ENCODE results near the gene TMEM132D.
"Not testable (repeated sequence)": the region's sequence is repeated elsewhere in the genome, so short reads cannot be mapped to it uniquely, and the experiment has no call there.

The TMEM132D gene

GRCh38 chr12:129201029-129201428 is 702.8 kb downstream of the TMEM132D start:
- no peak overlapping the region for H3K27ac ChIP-seq (ENCODE audit: low read length)
- no peak overlapping the region for H3K4me3 ChIP-seq (ENCODE audit: low read depth in 1 of 2, low read length in 2 of 2)
- no peaks in the 10 kb centered on the region for H3K4me1 ChIP-seq (ENCODE audit: control insufficient read depth in 1 of 2, insufficient read depth in 2 of 2, low read length in 2 of 2)
- no peaks in the 10 kb centered on the region for H3K27me3 ChIP-seq (ENCODE audit: low read depth, low read length)
- no peaks in the 10 kb centered on the region for H3K36me3 ChIP-seq (ENCODE audit: control insufficient read depth in 1 of 2, insufficient read depth in 2 of 2, low read length in 2 of 2)
- H3K9me3 ChIP-seq (ENCODE audit: control insufficient read depth in 1 of 2, low read length in 2 of 2): peaks cover 0 to 3% of the 10 kb centered on the region in 2 donors

GRCh38 chr12:129200576-129200975 is 703.2 kb downstream of the TMEM132D start:
- Histone ChIP-seq H3K27ac (ENCODE audit: low read length) (no peak overlapping the region), H3K4me1 (ENCODE audit: control insufficient read depth in 1 of 2, insufficient read depth in 2 of 2, low read length in 2 of 2) (no peaks in the 10 kb centered on the region), H3K36me3 (ENCODE audit: control insufficient read depth in 1 of 2, insufficient read depth in 2 of 2, low read length in 2 of 2) (no peaks in the 10 kb centered on the region), H3K27me3 (ENCODE audit: low read depth, low read length) (no peaks in the 10 kb centered on the region), H3K9me3 (ENCODE audit: control insufficient read depth in 1 of 2, low read length in 2 of 2) (peaks cover 0 to 3% of the 10 kb centered on the region in 2 donors), H3K4me3 (ENCODE audit: low read depth in 1 of 2, low read length in 2 of 2) (no peak overlapping the region)

- Histone ChIP-seq H3K36me3 (ENCODE audit: control insufficient read depth in 1 of 2, insufficient read depth in 2 of 2, low read length in 2 of 2) (no peaks in the 10 kb centered on the region), H3K4me1 (ENCODE audit: control insufficient read depth in 1 of 2, insufficient read depth in 2 of 2, low read length in 2 of 2) (no peaks in the 10 kb centered on the region), H3K27me3 (ENCODE audit: low read depth, low read length) (no peaks in the 10 kb centered on the region), H3K4me3 (ENCODE audit: low read depth in 1 of 2, low read length in 2 of 2) (no peak overlapping the region), H3K9me3 (ENCODE audit: control insufficient read depth in 1 of 2, low read length in 2 of 2) (peaks cover 0 to 8% of the 10 kb centered on the region in 2 donors), H3K27ac (ENCODE audit: low read length) (no peak overlapping the region)
Observed at GRCh38 chr12:129196927-129197326, 706.9 kb downstream of the TMEM132D start.

DNA sequence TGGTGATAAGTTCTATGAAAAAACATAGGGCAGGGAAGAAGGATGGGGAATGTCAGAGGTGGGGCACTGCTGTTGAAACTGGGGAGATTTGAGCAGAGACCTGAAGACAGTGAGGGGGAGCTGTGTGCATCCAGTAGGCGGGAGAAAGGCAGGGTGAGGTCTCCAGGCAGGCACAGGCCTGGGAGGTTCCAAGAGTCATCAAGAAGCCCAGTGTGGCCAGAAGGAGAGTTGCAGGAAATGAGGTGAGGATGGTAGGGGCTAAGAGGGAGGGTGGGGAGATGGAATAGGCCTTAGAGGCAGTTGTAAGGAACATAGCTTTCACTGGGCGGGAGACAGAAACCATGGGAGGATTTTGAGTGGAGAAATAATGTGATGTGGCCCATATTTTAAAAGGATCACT is 708.7 kb downstream of the TMEM132D start:
- no peak overlapping the region for H3K4me3 ChIP-seq (ENCODE audit: low read depth in 1 of 2, low read length in 2 of 2)
- no peaks in the 10 kb centered on the region for H3K4me1 ChIP-seq (ENCODE audit: control insufficient read depth in 1 of 2, insufficient read depth in 2 of 2, low read length in 2 of 2)
- no peaks in the 10 kb centered on the region for H3K27me3 ChIP-seq (ENCODE audit: low read depth, low read length)
- no peaks in the 10 kb centered on the region for H3K36me3 ChIP-seq (ENCODE audit: control insufficient read depth in 1 of 2, insufficient read depth in 2 of 2, low read length in 2 of 2)
- no peak overlapping the region for H3K27ac ChIP-seq (ENCODE audit: low read length)
- peaks cover 0 to 8% of the 10 kb centered on the region in 2 donors for H3K9me3 ChIP-seq (ENCODE audit: control insufficient read depth in 1 of 2, low read length in 2 of 2)

GRCh38 chr12:129193263-129193871 is 710.5 kb downstream of the TMEM132D start:
- no peaks in the 10 kb centered on the region for H3K36me3 ChIP-seq (ENCODE audit: control insufficient read depth in 1 of 2, insufficient read depth in 2 of 2, low read length in 2 of 2)
- H3K27ac ChIP-seq (ENCODE audit: low read length): no peak overlapping the region
- no peaks in the 10 kb centered on the region for H3K27me3 ChIP-seq (ENCODE audit: low read depth, low read length)
- no peaks in the 10 kb centered on the region for H3K4me1 ChIP-seq (ENCODE audit: control insufficient read depth in 1 of 2, insufficient read depth in 2 of 2, low read length in 2 of 2)
- no peak overlapping the region for H3K4me3 ChIP-seq (ENCODE audit: low read depth in 1 of 2, low read length in 2 of 2)
- H3K9me3 ChIP-seq (ENCODE audit: control insufficient read depth in 1 of 2, low read length in 2 of 2): peaks cover 0 to 8% of the 10 kb centered on the region in 2 donors

DNA sequence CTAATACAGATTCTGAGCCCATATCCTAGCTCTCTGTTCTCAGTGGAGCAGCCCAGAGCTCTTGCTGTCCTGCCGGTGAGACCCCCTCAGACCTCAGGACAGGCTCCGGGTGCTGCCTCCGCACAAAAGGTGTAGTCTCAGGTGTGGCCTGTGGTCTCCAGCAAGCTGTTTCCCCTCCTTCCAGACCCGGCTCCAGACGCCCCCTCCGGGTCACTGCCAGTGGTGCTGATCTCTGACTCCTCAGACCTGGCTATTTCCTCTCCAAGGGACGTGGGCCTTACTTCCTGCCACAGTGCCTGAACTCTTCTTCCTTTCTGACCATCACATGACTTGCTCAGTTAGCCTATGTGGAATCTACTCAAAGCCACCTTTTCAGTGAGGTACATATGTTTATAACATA is 713.0 kb downstream of the TMEM132D start:
- no peaks in the 10 kb centered on the region for H3K4me1 ChIP-seq (ENCODE audit: control insufficient read depth in 1 of 2, insufficient read depth in 2 of 2, low read length in 2 of 2)
- no peak overlapping the region for H3K27ac ChIP-seq (ENCODE audit: low read length)
- no peaks in the 10 kb centered on the region for H3K36me3 ChIP-seq (ENCODE audit: control insufficient read depth in 1 of 2, insufficient read depth in 2 of 2, low read length in 2 of 2)
- H3K9me3 ChIP-seq (ENCODE audit: control insufficient read depth in 1 of 2, low read length in 2 of 2): peaks cover 0 to 8% of the 10 kb centered on the region in 2 donors
- H3K27me3 ChIP-seq (ENCODE audit: low read depth, low read length): no peaks in the 10 kb centered on the region
- H3K4me3 ChIP-seq (ENCODE audit: low read depth in 1 of 2, low read length in 2 of 2): no peak overlapping the region

GRCh38 chr12:129189879-129190278 is 713.9 kb downstream of the TMEM132D start:
- not testable (repeated sequence) for H3K4me1 ChIP-seq (ENCODE audit: control insufficient read depth in 1 of 2, insufficient read depth in 2 of 2, low read length in 2 of 2); H3K9me3 ChIP-seq (ENCODE audit: control insufficient read depth in 1 of 2, low read length in 2 of 2); H3K36me3 ChIP-seq (ENCODE audit: control insufficient read depth in 1 of 2, insufficient read depth in 2 of 2, low read length in 2 of 2); H3K4me3 ChIP-seq (ENCODE audit: low read depth in 1 of 2, low read length in 2 of 2); H3K27me3 ChIP-seq (ENCODE audit: low read depth, low read length); H3K27ac ChIP-seq (ENCODE audit: low read length)

DNA sequence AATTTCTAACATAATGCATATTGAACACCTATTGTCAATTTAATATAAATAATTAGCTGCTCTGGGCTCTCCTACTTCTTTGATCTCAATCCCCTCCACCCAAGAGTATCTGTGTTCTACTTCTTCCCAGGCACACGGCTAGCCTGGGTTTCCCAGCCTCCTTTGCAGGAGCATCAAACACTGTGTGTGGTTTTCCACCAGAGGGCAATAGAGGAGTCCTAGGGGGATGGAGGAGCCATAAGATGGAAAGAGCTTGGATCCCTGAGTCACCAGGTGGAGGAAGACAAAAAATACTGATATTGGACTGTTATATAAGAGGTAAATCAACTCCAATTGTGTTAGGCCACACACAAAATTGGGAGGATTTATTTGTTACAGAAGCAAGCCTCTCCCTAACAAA is 716.9 kb downstream of the TMEM132D start:
- Histone ChIP-seq H3K4me1 (ENCODE audit: control insufficient read depth in 1 of 2, insufficient read depth in 2 of 2, low read length in 2 of 2) (no peaks in the 10 kb centered on the region), H3K27ac (ENCODE audit: low read length) (no peak overlapping the region), H3K9me3 (ENCODE audit: control insufficient read depth in 1 of 2, low read length in 2 of 2) (no peaks in the 10 kb centered on the region), H3K27me3 (ENCODE audit: low read depth, low read length) (no peaks in the 10 kb centered on the region), H3K36me3 (ENCODE audit: control insufficient read depth in 1 of 2, insufficient read depth in 2 of 2, low read length in 2 of 2) (no peaks in the 10 kb centered on the region), H3K4me3 (ENCODE audit: low read depth in 1 of 2, low read length in 2 of 2) (no peak overlapping the region)

- Histone ChIP-seq H3K27me3 (ENCODE audit: low read depth, low read length) (no peaks in the 10 kb centered on the region), H3K36me3 (ENCODE audit: control insufficient read depth in 1 of 2, insufficient read depth in 2 of 2, low read length in 2 of 2) (no peaks in the 10 kb centered on the region), H3K9me3 (ENCODE audit: control insufficient read depth in 1 of 2, low read length in 2 of 2) (no peaks in the 10 kb centered on the region), H3K4me3 (ENCODE audit: low read depth in 1 of 2, low read length in 2 of 2) (no peak overlapping the region), H3K27ac (ENCODE audit: low read length) (no peak overlapping the region), H3K4me1 (ENCODE audit: control insufficient read depth in 1 of 2, insufficient read depth in 2 of 2, low read length in 2 of 2) (no peaks in the 10 kb centered on the region)
Observed at GRCh38 chr12:129185855-129186254, 718.0 kb downstream of the TMEM132D start.

GRCh38 chr12:129184127-129184928 is 719.5 kb downstream of the TMEM132D start:
- Histone ChIP-seq H3K9me3 (ENCODE audit: control insufficient read depth in 1 of 2, low read length in 2 of 2) (no peaks in the 10 kb centered on the region), H3K4me1 (ENCODE audit: control insufficient read depth in 1 of 2, insufficient read depth in 2 of 2, low read length in 2 of 2) (no peaks in the 10 kb centered on the region), H3K27me3 (ENCODE audit: low read depth, low read length) (no peaks in the 10 kb centered on the region), H3K36me3 (ENCODE audit: control insufficient read depth in 1 of 2, insufficient read depth in 2 of 2, low read length in 2 of 2) (no peaks in the 10 kb centered on the region), H3K27ac (ENCODE audit: low read length) (no peak overlapping the region), H3K4me3 (ENCODE audit: low read depth in 1 of 2, low read length in 2 of 2) (no peak overlapping the region)

DNA sequence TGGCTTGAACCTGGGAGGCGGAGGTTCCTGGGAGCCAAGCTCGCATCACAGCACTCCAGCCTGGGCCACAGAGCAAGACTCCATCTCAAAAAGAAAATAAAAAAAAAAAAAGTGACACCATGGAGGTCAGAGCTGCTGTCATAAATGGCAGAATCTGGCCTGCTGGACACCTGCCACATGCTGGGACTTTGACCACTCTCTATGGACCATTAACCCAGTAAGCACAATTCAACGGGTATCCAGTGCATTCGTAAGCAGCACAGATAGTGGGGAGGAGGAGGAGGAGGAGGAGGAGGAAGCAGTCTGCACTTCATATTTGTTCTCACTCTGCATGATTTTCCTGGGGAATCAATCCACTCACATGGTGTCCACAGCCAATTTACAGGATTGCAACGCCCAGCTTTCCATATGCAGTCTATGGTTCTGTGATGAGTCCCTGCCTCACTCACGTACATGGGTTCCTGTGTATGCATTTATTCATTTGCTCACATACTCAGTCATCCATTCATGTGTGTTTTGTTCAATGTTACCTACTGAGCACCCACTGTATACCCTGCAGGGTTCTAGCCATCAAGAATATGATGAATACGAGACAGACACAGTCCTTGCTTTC is 723.8 kb downstream of the TMEM132D start:
- H3K27me3 ChIP-seq (ENCODE audit: low read depth, low read length): no peaks in the 10 kb centered on the region
- no peaks in the 10 kb centered on the region for H3K9me3 ChIP-seq (ENCODE audit: control insufficient read depth in 1 of 2, low read length in 2 of 2)
- H3K4me1 ChIP-seq (ENCODE audit: control insufficient read depth in 1 of 2, insufficient read depth in 2 of 2, low read length in 2 of 2): no peaks in the 10 kb centered on the region
- no peak overlapping the region for H3K27ac ChIP-seq (ENCODE audit: low read length)
- H3K4me3 ChIP-seq (ENCODE audit: low read depth in 1 of 2, low read length in 2 of 2): no peak overlapping the region
- H3K36me3 ChIP-seq (ENCODE audit: control insufficient read depth in 1 of 2, insufficient read depth in 2 of 2, low read length in 2 of 2): no peaks in the 10 kb centered on the region
